Right ventricle myocardium inferior (tissue), 1 donor: ENCODE data around the gene ACAP3. TPM values are rescaled to one million over a fixed set of nuclear protein-coding genes. Genes with fewer than 3 reads are reported as not detected.

ENCODE experiments used
- ATAC-seq: fragments of 200-7000 bp; cut with Tn5 transposase; one replicate; pipeline ENCODE4 v1.9.1; 2020; ENCODE audit warnings: mild to moderate bottlenecking, moderate library complexity
- DNase-seq: peaks from one replicate; pipeline ENCODE4 v3.0.0; 2021; ENCODE audit errors: missing footprints
- intact Hi-C: fragments of 100-400 bp; cut with DNase I; formaldehyde crosslinking; loops from one replicate; pipeline ENCODE4 v1.11.0; 2022
- total RNA-seq: library from RNA; stranded (reverse); fragmentation: NEBNext Ultra II Directional; extraction: Animal tissue kit (Norgen Biotek cat#: 25700); gene quantifications from one replicate; pipeline ENCODE4 v1.2.1, GENCODE V29; 2021
- donor health status: DM: no; HTN: yes; CAD: no; lungs with severe emphysema.

The ACAP3 gene
- total RNA-seq, 1 donor from 2014 or later = 57.3 TPM

GRCh38 chr1:1294250-1294890 lies 13.4 kb downstream of the ACAP3 start:
- ATAC-seq (no peak), DNase-seq (no peak)
- intact Hi-C loops = no loop called here

- no peak for ATAC-seq
- no peak for DNase-seq
- intact Hi-C loops = no loop called here
These were observed 14.2 kb downstream of the ACAP3 start for GRCh38 chr1:1293263-1294249.

- DNase-seq (no peak), ATAC-seq (no peak)
- intact Hi-C loops = no loop called here
These were observed 14.9 kb downstream of the ACAP3 start for GRCh38 chr1:1292851-1293250.

GRCh38 chr1:1292442-1292779 lies 15.3 kb downstream of the ACAP3 start:
- DNase-seq (no peak), ATAC-seq (no peak)
- intact Hi-C loops = no loop called here

- ATAC-seq (peak; percentile 64), DNase-seq (peak; percentile 78)
- intact Hi-C loops = loop anchor here (2.0 kb wide), 1 partner anchor 169 kb away; no protein-coding TSS in a partner anchor
These were observed 15.9 kb downstream of the ACAP3 start for GRCh38 chr1:1291548-1292441.

GRCh38 chr1:1291023-1291528 lies 16.7 kb downstream of the ACAP3 start:
- ATAC-seq (peak; percentile 6), DNase-seq (peak; percentile 45)
- intact Hi-C loops = loop anchor here (2.0 kb wide), 1 partner anchor 168 kb away; no protein-coding TSS in a partner anchor

- intact Hi-C loops = loop anchor here (2.0 kb wide), 1 partner anchor 167 kb away; no protein-coding TSS in a partner anchor
- ATAC-seq (no peak), DNase-seq (peak; percentile 74)
These were observed 17.4 kb downstream of the ACAP3 start for GRCh38 chr1:1290238-1290731.

- no peak for DNase-seq
- no peak for ATAC-seq
- intact Hi-C loops = no loop called here
These were observed 20.2 kb downstream of the ACAP3 start for GRCh38 chr1:1287288-1288110.

- ATAC-seq (no peak), DNase-seq (peak; percentile 37)
- intact Hi-C loops = no loop called here
These were observed 21.1 kb downstream of the ACAP3 start for GRCh38 chr1:1286313-1287261.

GRCh38 chr1:1285611-1286311 lies 22.0 kb downstream of the ACAP3 start:
- intact Hi-C loops = no loop called here
- ATAC-seq (no peak), DNase-seq (peak; percentile 68)

GRCh38 chr1:1285102-1285571 lies 22.6 kb downstream of the ACAP3 start:
- DNase-seq (peak; percentile 56), ATAC-seq (no peak)
- intact Hi-C loops = no loop called here

- intact Hi-C loops = no loop called here
- ATAC-seq (no peak), DNase-seq (peak; percentile 49)
These were observed 23.3 kb downstream of the ACAP3 start for GRCh38 chr1:1284221-1285101.

- intact Hi-C loops = no loop called here
- no peak for ATAC-seq
These were observed 23.9 kb downstream of the ACAP3 start for GRCh38 chr1:1283821-1284220.

GRCh38 chr1:1282998-1283397 lies 24.7 kb downstream of the ACAP3 start:
- ATAC-seq (no peak), DNase-seq (peak; percentile 65)
- intact Hi-C loops = no loop called here

More at GRCh38 chr1:1283821-1284220, 23.9 kb downstream of the ACAP3 start:
- DNase-seq = peak; percentile 18
